Measurements from ENCODE around the gene USP5.
"Not testable (repeated sequence)": the region's sequence is repeated elsewhere in the genome, so short reads cannot be mapped to it uniquely, and the experiment has no call there.

USP5 gene

DNA sequence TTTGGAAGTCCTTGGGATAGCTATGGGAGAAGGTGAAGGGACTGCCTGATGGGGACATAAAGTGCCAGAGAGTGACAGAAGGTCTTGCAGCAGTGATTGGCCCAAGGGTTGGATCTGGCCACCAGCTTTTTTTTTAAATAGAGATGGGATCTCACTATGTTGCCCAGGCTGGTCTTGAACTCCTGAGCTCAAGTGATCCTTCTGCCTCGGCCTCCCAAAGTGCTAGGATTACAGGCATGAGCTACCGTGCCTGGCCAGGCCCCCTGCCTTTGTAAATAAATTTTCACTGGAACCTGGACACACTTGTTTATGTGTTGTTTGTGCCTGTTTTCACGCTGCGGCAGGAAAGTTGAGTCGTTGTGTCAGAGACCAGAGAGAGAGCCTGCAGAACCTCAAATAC is 13.4 kb downstream of the USP5 start:
- not testable (repeated sequence) for DNase-seq (ENCODE audit: low read depth in 1 of 2, low spot score in 1 of 2)

DNA sequence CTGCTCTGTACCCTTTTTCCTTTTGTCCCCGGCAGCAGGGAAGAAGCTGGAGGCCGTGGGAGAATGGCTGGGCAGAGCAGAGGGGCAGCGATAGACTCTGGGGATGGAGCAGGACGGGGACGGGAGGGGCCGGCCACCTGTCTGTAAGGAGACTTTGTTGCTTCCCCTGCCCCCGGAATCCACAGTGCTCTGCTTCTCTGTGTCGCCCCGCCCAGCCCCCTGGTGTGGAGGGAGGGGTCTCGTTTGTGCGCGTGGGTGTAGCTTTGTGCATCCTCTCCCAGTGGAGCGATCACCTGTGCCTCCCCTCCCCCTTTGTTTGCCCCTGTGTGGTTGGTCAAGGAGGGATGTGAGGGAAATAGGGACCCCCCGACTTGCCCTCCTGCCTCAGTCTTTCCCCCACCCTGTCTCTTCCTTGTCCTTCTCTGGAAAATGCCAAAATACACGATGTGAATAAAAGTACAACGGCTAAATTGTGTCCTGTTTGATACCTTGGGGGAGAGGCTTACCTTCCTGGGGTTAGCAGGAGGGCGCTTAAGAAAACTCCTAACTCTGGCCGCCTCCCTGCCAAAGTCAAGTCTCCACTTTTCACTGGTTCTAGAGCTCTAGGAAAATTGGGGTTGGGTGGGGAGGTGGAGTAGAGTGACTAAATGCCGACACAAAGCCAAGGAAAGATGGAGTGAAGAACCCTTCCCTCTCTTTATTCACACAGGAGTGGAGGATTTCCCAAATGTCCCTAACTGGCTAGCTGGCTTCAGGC is 14.4 kb downstream of the USP5 start:
- DNase-seq (ENCODE audit: low read depth in 1 of 2, low spot score in 1 of 2) = no peak

DNA sequence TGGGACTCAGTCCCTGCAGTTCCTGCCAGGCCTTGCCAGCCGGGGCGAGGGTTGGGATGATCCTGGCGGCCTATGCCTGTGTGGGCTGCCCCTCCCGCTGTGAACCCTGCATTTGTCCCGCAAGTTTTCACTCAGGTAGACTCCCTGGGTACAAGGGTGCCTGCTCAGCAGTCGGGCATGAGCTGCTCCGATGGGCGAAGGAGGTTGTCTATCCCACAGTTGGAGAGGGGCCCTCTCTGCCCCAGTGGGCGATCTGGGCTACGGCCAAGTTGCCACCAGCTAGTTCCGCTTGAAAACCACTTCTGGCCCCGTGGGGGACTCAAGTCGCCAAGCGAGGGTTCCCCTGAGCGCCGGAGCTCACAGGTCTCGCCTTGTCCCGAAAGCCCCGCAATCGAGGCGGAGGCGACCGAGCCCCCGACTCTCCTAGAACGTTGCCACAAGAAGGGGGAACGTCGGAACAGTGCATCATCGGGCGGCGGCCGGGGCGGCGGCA is 15.0 kb downstream of the USP5 start:
- no peak for DNase-seq (ENCODE audit: low read depth in 1 of 2, low spot score in 1 of 2)

DNA sequence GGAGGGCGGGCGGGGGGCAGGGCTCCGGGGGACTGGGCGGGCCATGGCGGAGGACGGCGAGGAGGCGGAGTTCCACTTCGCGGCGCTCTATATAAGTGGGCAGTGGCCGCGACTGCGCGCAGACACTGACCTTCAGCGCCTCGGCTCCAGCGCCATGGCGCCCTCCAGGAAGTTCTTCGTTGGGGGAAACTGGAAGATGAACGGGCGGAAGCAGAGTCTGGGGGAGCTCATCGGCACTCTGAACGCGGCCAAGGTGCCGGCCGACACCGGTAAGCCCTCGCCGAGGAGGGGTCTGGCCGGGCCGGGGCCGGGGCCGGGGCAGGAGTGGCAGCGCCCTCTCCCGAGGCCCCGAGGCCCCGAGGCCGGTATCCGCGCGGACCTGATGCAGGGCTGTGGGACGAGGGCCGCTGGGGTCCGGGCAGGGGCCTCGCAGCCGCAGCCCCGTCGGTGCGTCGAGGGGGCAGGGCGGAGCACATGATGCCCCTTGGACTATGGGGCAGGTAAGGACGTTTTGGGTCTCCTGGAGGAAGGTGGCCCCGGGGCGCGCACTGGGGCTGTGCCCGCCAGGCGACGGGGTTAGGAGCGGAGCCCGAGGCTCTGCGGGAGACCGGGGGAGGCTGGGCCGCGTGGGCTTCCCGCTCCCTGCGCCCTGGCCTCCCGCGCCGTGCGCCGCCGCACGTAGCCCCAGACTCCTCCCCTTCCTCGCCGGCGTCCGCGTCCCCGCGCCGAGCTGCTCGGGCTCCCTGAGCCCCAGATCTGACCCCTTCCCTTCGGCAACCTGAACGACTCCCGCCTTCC is 15.7 kb downstream of the USP5 start, which contains the start of gene TPI1:
TPI1 (plus strand) TSS at position 119 of the 798 bp plus-strand sequence; CDS start at position 155, 36 bp downstream.
- DNase-seq (ENCODE audit: low read depth in 1 of 2, low spot score in 1 of 2) = peak; percentile 64 to 71

DNA sequence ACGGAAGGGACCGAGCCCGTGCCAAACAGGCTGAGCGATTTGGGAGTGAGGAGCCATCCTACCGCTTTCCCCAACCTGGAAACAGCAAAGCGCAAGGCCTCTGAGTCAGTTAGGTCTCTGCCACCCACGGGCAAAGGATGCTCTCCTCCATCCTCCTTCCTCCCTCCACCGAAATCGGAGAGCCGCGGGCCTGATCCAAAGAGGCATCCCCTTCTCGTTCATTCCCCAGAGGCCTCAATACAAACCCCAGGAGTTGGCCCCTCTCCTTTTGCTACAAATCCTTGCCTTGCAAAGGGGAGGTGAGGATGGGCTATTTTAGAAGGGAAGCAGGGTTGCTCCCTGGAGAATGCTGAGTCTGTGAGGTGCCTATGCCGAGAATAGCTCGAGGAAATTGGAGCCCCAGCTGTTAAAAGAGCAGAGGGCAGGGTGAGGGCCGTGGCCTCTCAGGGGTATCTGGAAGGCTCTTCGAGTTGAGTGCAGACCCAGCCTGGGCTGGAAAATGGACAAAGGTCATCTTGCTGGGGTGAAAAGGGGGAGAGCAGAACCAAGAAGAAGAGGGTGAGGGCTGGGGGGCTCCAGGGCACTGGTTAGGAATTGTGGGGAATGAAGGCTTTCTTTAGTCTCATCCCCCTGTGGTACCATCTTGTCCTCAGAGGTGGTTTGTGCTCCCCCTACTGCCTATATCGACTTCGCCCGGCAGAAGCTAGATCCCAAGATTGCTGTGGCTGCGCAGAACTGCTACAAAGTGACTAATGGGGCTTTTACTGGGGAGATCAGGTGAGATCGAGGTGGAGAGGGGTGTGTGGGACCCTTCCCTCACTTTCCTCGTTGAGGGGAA is 16.5 kb downstream of the USP5 start:
- DNase-seq (ENCODE audit: low read depth in 1 of 2, low spot score in 1 of 2) = no peak

DNA sequence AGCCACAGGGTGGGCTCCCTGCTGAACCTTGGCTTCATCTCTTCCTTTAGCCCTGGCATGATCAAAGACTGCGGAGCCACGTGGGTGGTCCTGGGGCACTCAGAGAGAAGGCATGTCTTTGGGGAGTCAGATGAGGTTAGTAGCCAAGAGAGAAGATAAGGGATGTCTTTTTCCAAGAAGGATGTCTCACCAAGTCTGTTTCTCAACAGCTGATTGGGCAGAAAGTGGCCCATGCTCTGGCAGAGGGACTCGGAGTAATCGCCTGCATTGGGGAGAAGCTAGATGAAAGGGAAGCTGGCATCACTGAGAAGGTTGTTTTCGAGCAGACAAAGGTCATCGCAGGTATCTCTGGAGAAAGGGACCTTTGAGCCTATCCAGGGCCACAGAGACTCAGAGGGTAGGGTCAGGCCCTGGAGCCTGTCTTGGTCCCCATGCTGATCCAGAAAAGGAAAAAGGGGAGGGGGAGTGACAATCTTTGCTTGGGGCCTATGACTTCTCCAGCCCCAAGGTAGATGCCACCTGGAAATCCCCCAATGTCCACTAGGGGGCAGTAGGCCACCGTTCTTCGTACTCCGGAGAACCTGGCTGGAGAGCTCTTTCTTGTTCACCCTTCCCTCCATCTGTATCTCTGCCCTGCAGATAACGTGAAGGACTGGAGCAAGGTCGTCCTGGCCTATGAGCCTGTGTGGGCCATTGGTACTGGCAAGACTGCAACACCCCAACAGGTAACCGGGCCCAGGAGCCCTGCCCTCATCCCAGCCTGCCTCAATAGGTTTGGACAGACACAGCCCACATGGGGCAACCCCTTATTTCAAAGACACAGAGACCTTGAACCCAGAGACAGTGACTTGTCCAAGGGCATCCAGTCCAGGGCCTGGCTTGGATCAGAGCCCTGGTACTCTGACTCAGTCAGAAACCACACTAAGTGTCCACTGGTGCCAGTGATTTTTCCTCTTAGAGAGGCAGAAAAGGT is 17.4 kb downstream of the USP5 start:
- DNase-seq (ENCODE audit: low read depth in 1 of 2, low spot score in 1 of 2) = peak; percentile 76 to 78

DNA sequence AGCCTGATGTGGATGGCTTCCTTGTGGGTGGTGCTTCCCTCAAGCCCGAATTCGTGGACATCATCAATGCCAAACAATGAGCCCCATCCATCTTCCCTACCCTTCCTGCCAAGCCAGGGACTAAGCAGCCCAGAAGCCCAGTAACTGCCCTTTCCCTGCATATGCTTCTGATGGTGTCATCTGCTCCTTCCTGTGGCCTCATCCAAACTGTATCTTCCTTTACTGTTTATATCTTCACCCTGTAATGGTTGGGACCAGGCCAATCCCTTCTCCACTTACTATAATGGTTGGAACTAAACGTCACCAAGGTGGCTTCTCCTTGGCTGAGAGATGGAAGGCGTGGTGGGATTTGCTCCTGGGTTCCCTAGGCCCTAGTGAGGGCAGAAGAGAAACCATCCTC is 18.4 kb downstream of the USP5 start:
- not testable (repeated sequence) for DNase-seq (ENCODE audit: low read depth in 1 of 2, low spot score in 1 of 2)

DNA sequence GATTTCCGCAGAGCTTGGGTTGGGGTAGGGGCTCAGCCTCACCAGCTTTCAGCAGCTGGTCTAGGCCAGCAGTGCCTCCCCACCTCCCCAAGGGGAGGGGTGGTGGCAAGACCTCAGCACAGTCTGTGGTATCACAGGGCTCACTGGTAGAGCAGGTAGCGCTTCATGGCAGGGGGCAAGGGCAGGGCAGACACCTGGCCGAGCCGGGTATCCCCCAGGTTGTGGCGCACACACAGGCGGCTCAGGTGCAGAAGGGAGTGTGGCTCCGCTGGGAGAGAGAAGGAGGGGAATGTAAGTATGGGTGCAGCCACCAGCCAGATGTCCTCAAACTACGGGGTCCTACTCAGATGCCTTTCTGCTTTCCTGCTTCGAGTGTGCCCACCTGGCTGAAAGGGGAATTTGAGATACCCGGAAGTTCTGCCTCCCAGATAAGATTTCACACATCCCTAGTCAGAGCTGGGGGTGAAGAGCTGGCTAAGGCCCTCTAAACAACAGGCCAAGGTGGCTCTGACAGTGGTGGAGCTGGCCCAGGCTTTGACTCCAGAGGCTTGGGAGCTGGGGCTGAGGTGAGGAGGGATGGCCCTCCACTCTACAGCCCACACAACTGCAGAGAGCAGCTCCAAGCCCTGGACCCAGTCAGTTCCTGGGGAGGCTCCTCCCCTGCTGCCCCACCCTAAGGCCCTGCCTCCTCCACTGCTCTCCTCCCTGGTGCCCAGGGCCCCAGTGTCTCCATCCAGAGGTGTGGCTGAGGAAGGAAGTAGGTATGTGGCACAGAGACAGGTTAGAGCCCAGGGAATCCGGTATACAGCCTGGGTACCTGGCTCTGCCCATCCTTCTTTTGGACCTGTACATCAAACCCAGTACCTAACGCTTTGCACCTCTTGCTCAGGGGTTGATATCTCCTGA is 19.4 kb downstream of the USP5 start:
- DNase-seq (ENCODE audit: low read depth in 1 of 2, low spot score in 1 of 2) = no peak

DNA sequence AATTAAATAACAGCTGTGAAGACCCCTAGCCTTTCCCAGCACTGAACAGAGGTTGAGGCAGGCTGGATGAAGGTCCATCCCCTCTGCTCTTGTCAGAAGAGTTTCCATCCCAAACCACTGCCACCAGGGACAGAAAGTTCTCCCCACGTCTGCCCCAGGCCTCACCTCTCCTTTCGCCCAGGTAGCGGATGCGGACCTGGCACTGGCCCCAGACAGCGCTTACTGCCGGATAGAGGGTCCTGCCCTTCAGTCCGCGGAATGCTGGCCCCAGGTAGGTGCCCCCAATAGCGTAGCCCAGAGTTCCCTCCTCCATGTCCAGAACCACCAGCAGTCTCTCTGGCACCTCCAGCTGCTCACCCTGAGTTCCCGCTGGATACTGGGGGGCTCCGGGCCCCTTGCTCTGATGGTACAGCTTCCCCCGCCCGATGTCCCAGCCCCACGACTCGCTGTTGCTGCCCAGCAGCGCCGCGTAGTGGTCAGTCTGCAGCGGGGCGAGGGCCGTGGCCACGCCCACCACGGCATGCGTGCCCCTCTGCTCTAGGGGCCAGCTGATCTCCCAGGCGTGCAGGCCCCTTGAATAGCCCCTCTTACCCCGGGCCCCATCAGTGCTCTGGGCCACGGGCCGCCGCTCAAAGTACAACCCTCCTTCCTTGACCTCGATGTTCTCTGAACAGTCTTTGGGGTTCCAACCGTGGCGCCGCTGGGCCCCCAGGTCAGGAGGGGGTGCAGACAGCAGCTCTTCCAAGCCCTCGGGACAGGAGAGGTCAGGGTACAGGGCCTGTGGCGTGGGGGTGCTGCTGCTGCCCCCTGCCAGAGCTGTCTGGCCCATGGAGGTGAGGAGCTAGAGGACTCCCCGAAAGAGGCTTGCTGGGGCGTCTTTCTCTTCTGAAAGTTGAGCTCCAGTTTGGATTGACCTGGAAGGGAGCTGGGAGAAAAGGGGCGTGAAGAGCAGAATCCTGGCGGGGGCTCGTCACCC is 20.4 kb downstream of the USP5 start:
- DNase-seq (ENCODE audit: low read depth in 1 of 2, low spot score in 1 of 2) = peak; percentile 70 to 78

DNA sequence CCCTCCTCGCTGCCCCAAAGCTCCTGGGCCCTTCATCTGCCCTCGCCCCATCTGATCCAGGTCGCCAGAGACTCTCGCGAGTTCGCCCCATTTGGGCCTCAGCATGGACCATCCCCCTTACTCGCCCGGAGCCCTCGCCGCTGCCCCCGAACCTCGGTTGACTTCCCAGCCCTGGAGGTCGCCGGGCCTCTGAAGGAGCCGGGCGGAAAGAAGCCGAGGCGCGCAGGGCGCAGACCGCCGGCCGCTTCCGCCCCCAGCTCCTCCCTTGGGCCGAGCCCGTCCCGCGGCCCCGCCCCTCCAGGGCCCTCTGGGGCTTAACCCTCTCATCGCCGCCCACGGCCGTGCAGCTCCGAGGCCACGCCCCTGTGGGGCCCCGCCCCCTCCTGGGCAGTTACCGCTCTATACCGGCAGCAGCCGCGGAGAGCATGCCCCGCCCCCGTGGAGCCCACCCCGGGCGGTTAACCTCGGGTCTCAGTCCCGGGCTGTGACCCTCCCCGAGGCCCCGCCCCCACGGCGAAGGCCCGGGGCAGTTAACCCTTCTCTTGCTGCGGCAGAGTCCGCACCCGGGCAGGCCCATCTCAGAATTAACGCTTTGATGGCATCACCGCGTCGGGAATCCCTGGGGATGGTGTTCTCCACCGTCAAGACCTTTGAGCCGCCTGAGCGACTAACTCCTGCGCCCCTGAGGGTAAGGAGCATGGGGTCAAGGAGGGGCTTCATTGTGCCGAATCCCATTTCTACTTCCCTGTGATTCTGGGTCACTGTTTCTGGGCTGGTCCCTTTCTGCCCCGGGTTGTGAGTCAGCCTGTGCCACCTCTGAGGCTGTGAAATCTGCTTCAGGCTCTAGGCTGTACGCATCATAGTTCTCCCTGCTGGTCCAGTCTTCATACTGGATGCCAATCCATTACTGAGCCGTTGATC is 21.4 kb downstream of the USP5 start, which contains the start of gene SPSB2:
SPSB2 (minus strand) TSS at position 210 of the 921 bp plus-strand sequence. CDS start 402 bp downstream, outside the sequence.
- peak; percentile 96 to 98 for DNase-seq (ENCODE audit: low read depth in 1 of 2, low spot score in 1 of 2)

DNA sequence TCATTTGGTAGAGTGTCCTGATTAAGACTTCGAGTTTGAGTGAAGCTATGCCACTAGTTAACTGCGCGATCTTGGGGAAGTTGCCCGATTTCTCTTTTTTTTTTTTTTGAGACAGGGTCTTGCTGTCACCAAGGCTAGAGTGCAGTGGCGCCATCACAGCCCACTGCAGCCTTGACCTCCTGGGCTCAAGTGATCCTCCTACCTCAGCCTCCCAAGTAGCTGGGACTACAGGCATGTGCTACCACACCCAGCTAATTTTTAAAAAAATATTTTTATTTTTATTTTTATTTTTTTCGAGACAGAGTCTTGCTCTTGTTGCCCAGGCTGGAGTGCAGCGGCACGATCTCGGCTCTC is 22.0 kb downstream of the USP5 start:
- not testable (repeated sequence) for DNase-seq (ENCODE audit: low read depth in 1 of 2, low spot score in 1 of 2)

DNA sequence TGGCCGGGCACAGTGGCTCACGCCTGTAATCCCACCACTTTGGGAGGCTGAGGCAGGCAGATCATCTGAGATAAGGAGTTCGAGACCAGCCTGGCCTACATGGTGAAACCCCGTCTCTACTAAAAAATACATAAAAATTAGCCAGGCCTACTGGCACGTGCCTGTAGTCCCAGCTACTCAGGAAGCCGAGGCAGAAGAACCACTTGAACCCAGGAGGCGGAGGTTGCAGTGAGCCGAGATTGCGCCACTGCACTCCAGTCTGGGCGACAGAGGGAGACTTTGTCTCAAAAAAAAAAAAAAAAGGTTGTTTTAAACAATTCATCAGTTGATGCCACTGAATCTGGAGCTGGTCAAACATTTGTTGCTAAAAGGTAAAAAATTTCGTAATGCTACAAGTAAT is 27.9 kb downstream of the USP5 start:
- not testable (repeated sequence) for DNase-seq (ENCODE audit: low read depth in 1 of 2, low spot score in 1 of 2)

DNA sequence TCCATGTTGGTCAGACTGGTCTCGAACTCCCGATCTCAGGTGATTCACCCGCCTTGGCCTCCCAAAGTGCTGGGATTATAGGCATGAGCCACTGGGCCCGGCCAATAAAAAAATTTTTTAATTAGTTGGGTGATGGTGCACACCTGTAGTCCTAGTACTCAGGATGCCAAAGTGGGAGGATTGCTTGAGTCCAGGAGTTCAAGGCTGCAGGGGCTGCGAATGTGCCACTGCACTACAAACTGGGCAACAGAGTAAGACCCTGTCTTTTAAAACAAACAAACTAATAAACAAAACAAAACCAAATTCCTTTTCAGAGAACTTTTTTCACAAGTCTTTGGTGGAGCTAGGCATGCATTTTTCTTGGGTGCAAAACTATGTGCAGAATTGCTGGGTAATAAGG is 31.3 kb downstream of the USP5 start:
- DNase-seq (ENCODE audit: low read depth in 1 of 2, low spot score in 1 of 2) = no peak

DNA sequence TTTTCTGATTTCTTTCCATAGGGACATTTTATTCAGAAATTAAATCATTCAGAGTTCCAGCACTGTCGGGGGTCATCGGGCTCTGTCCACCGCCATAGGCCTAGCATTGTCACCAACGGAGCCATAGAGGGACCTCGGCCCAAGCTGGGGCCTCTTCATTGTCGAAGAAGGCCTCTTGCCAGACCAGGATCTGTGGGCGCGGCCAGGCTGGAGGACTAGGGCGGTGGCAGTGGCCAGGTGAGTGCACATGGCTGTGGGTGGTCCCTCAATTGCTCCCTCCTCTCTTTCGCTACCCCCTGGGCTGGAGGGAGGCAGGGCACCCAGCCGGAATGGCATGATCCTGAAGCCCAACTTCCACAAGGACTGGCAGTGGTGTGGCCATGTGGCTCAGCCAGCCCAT is 31.7 kb downstream of the USP5 start:
- DNase-seq (ENCODE audit: low read depth in 1 of 2, low spot score in 1 of 2) = no peak

DNA sequence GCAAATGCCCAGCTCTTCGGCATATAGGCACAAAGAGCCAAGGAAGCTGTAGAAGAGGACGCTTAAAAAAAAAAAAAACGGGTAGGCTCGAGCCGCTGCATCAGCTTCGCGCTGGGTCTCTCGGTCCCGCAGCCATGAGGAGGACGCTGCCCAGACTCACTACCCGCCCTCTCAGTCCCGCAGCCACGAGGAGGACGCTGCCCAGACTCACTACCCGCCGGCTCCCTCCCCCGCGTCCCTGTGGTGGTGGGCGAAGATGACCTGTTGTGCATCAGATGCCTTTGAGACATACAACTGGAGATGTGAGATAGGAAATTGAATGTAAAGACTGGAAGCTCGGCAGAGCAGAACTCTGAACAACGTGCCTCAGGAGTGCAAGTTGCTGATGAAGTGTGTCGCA is 32.6 kb downstream of the USP5 start:
- no peak for DNase-seq (ENCODE audit: low read depth in 1 of 2, low spot score in 1 of 2)

DNA sequence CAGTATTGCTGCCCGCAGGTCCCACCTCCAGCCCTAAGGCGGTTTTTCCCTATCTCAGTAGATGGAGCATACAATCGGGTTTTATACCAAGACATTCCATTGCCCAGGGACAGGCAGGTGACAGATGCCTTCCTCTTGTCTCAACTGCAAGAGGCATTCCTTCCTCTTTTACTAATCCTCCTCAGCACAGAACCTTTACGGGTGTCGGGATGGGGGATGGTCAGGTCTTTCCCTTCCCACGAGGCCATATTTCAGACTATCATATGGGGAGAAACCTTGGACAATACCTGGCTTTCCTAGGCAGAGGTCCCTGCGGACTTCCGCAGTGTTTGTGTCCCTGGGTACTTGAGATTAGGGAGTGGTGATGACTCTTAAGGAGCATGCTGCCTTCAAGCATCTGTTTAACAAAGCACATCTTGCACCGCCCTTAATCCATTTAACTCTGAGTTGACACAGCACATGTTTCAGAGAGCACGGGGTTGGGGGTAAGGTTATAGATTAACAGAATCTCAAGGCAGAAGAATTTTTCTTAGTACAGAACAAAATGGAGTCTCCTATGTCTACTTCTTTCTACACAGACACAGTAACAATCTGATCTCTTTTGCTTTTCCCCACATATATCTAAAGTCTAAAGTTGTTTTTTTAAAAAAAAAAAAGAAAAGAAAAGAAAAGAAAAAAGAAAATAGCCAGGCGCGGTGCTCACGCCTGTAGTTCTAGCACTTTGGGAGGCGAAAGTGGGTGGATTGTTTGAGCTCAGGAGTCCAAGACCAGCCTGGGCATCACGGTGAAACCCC is 34.5 kb downstream of the USP5 start:
- not testable (repeated sequence) for DNase-seq (ENCODE audit: low read depth in 1 of 2, low spot score in 1 of 2)

Data from activated CD4-positive, alpha-beta T cell treated with anti-CD3 and anti-CD28 coated beads, Interleukin-2, amount 50 U/mL, for 24 hours (primary cell).